GM12864 (cell line): ENCODE measurements around the gene CDHR4.
A peak's percentile ranks its signal among the peaks of the same experiment; 100 is the strongest.

ENCODE experiments used
- DNase-seq: peaks from one replicate; pipeline ENCODE4 v3.0.0-alpha.2; 2011; ENCODE audit warnings: low read depth
- H3K4me3 ChIP-seq: 2 replicates; pipeline ENCODE4 v1.5.1; 2011; ENCODE audit warnings: mild to moderate bottlenecking, low read depth, low read length, control low read depth
- CTCF ChIP-seq: IDR thresholded peaks from 2 replicates; pipeline ENCODE4 v1.5.1; 2011; ENCODE audit warnings: low read depth, mild to moderate bottlenecking, moderate library complexity, low read length, control low read depth, inconsistent platforms; ENCODE audit errors: missing control alignments

The CDHR4 gene

GRCh38 chr3:49791571-49791970 lies 8.1 kb downstream of the CDHR4 start:
- TF ChIP-seq CTCF: no peak
- H3K4me3 ChIP-seq: no peak overlapping the region
- DNase-seq: no peak

DNA sequence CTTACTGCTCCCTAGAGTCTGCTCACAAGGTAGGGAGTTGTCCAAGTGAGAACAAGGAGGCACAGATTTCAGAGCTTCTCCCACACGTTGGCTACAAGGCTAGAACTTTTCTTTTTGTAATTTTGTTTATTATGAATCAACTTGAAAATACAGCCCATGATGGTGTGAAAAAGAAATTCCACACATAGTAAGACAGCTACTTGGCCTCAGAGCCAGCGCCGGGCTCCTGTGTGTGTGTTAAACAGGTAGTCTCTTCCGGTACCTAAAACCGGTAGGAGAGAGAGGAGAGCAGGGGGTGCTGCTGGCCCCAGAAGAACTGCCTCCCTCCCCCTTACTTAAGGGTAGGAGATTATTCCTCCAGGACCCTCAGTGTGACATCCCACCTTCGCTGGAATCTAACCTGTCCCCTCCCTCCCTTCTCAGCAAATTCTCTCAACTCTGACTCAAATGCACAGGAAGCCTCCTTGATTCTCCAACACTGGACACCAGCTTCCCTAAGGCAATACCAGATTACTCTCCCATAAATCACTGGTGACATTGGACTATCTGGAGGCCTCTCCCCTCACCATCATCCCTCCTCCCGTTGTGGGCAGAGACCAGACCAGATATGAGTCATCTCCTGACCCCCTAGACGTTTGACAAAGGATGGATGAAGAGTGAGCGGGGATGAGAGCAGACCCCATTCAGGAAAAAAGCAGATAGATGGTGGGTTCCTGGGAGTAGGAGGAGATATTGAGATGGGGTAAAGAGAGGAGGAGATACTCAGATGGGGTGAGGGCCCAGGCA lies 8.9 kb downstream of the CDHR4 start:
- DNase-seq: no peak
- H3K4me3 ChIP-seq: no peak overlapping the region
- no peak for TF ChIP-seq CTCF

GRCh38 chr3:49788056-49788455 lies 11.6 kb downstream of the CDHR4 start:
- no peak for DNase-seq
- H3K4me3 ChIP-seq: no peak overlapping the region
- no peak for TF ChIP-seq CTCF

- H3K4me3 ChIP-seq: no peak overlapping the region
- no peak for DNase-seq
- TF ChIP-seq CTCF: no peak
Measured at GRCh38 chr3:49787536-49787935, 12.1 kb downstream of the CDHR4 start.

GRCh38 chr3:49787182-49787464 lies 12.6 kb downstream of the CDHR4 start:
- H3K4me3 ChIP-seq: peak overlapping the region; percentile 50
- DNase-seq: no peak
- TF ChIP-seq CTCF: no peak

DNA sequence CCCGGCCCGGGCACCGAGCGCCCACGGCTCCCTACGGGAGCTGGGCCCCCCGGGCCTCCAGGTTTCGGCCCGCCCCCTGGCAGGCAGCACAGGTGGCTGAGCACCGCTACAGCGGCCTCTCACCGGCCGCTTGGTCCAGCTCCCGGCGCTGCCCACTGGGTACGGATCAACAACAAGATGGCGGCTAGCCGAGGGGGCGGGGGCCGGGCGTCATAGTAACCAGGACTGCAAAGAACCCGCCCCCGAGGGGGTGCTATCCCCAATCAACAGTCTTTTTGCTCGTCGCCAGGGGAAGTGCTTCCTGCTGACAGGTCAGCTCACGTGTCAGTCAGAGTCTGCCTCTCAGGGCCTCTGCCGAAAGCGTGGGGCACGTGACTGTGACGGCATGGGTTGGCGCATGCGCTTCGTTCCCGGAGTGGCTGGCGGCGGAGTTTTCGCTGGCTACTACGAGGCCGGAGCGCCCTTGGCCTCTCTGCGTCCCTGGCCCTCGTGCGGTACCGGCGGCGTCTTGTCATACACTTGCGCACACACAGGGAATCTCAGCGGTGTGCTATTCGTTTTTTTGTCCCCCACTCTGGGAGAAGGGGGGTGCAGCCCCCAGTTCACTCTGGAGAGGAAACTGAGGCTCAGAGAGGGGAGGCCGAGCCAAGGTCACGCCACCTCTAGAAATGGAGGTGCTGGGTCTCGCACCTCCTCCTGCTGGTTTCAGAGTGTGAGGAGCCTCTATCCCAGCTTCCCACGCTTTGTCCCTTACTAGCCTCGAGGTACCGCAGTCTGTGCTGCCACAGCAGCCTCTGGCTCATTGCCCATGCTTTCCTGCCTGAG lies 13.1 kb downstream of the CDHR4 start, which contains the start of gene IP6K1:
Gene IP6K1, minus strand, starts transcription at position 186 of the 825 bp plus-strand sequence. CDS start 38,502 bp downstream, outside the sequence.
- peak; percentile 100 for DNase-seq
- peak within 1 kb of the TSS; percentile 75 for H3K4me3 ChIP-seq
- TF ChIP-seq CTCF: no peak
